Measurements from ENCODE around the gene ATP5IF1.

Gene ATP5IF1

GRCh38 chr1:28233264-28233606 lies 2.7 kb upstream of the ATP5IF1 start:
- in situ Hi-C loops (cut with MboI; ENCODE audit: low sequenced_read_pairs) = no loop called here

- in situ Hi-C loops (cut with MboI; ENCODE audit: low sequenced_read_pairs) = no loop called here
These were observed 865 bp downstream of the ATP5IF1 start for GRCh38 chr1:28236656-28237322.

GRCh38 chr1:28239004-28239403 lies 3.1 kb downstream of the ATP5IF1 start:
- in situ Hi-C loops (cut with MboI; ENCODE audit: low sequenced_read_pairs) = no loop called here

- in situ Hi-C loops (cut with MboI; ENCODE audit: low sequenced_read_pairs) = no loop called here
These were observed 4.1 kb downstream of the ATP5IF1 start for GRCh38 chr1:28240024-28240423.

GRCh38 chr1:28241638-28242241 lies 5.8 kb downstream of the ATP5IF1 start:
- in situ Hi-C loops (cut with MboI; ENCODE audit: low sequenced_read_pairs) = no loop called here

GRCh38 chr1:28243685-28244311 lies 7.9 kb downstream of the ATP5IF1 start:
- in situ Hi-C loops (cut with MboI; ENCODE audit: low sequenced_read_pairs) = no loop called here

- in situ Hi-C loops (cut with MboI; ENCODE audit: low sequenced_read_pairs) = no loop called here
These were observed 8.8 kb downstream of the ATP5IF1 start for GRCh38 chr1:28244549-28245251.

- in situ Hi-C loops (cut with MboI; ENCODE audit: low sequenced_read_pairs) = no loop called here
These were observed 10.5 kb downstream of the ATP5IF1 start for GRCh38 chr1:28246427-28246832.

GRCh38 chr1:28247612-28248272 lies 11.8 kb downstream of the ATP5IF1 start:
- in situ Hi-C loops (cut with MboI; ENCODE audit: low sequenced_read_pairs) = no loop called here

GRCh38 chr1:28248273-28249012 lies 12.5 kb downstream of the ATP5IF1 start:
- in situ Hi-C loops (cut with MboI; ENCODE audit: low sequenced_read_pairs) = no loop called here

- in situ Hi-C loops (cut with MboI; ENCODE audit: low sequenced_read_pairs) = no loop called here
These were observed 13.3 kb downstream of the ATP5IF1 start for GRCh38 chr1:28249013-28249865.

GRCh38 chr1:28249866-28250295 lies 14.0 kb downstream of the ATP5IF1 start:
- in situ Hi-C loops (cut with MboI; ENCODE audit: low sequenced_read_pairs) = no loop called here

GRCh38 chr1:28256197-28256827 lies 20.4 kb downstream of the ATP5IF1 start:
- in situ Hi-C loops (cut with MboI; ENCODE audit: low sequenced_read_pairs) = no loop called here

- in situ Hi-C loops (cut with MboI; ENCODE audit: low sequenced_read_pairs) = no loop called here
These were observed 21.8 kb downstream of the ATP5IF1 start for GRCh38 chr1:28257736-28258135.

- in situ Hi-C loops (cut with MboI; ENCODE audit: low sequenced_read_pairs) = no loop called here
These were observed 22.8 kb downstream of the ATP5IF1 start for GRCh38 chr1:28258628-28259251.

GRCh38 chr1:28259252-28259933 lies 23.5 kb downstream of the ATP5IF1 start, which contains the start of gene SESN2:
SESN2 (plus strand) TSS chr1:28259518; CDS start chr1:28259848, 330 bp downstream.
- in situ Hi-C loops (cut with MboI; ENCODE audit: low sequenced_read_pairs) = no loop called here

- in situ Hi-C loops (cut with MboI; ENCODE audit: low sequenced_read_pairs) = no loop called here
These were observed 24.2 kb downstream of the ATP5IF1 start for GRCh38 chr1:28259934-28260802.

All from HL-60/S4 treated with retinoic acid at 250 ng/mL for 4 days and 3 days (cell line).